Activated T-helper 1 cell treated with Interleukin-2 at 50 U/mL for 16 hours (primary cell): ENCODE data around the gene AK5.

Source experiments
- DNase-seq: peaks from one replicate; pipeline ENCODE4 v3.0.0-alpha.2; 2020; ENCODE audit warnings: low read depth

AK5 gene

DNA sequence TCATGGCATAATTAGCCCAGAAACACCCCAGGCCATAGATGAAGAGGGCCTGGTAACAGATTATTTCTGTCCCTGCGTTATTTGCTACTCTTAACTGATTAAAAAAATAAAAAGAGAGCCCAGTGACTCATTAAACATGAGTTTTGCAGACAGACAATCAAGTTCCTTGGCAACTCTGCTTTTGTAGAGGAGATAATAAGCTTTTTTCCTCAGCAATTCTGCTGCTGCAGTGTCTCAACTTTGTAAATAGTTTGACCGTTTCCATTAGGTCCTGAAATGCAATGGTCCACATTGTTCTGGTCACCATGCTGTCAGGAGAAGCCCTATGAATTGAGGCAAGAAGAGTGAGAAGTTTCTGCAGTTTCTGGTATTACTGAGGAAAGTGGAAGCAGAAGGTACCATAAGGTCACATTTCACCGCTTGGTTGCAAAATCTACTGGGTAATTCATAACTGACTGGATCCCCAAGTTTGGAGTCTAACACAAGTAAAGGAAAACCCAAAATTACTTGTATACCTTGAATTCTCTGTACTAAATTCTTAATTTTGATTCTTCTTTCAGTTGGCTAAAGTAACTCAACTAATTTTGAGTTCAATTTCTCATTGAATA lies 261.1 kb downstream of the AK5 start:
- DNase-seq, result no peak

DNA sequence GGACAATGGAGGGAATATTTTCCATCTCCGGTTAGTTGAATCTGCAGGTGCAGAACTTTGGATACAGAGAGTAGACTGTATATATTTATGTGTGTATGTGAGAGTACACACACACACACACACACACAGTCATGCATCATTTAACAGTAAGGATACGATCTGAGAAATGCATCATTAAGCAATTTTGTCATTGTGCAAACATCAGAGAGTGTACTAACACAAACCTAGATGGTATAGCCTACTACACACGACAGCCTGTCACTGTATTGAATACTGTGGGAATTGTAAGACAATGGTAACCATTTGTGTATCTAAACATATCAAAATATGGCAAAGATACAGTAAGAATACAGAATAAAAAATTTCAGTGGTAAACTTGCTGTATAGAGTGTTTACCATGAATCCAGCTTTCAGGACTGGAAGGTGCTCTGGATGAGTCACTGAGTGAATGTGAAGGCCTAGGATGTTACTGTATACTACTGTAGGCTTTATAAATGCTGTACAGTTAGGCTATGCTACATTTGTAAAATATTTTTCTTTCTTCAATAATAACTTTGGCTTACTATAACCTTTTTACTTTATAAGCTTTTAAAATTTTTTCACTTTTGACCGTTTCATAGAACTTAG lies 262.1 kb downstream of the AK5 start:
- DNase-seq, result no peak

DNA sequence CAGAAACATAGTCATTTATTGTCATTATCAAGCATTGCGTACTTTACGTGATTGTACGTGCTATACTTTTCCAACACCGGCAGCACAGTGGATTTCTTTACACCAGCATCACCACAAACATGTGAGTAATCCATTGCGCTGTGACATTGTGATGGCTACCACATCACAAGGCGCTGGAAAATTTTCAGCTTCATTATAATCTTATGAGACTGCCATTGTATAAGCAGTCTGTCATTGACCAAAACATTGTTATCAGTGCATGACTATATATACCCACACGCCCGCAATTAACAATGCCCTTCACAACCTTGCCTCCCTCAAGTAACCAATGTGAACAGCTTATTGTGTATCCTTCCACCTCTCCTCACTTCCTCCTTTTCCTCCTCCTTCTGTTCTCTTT lies 263.0 kb downstream of the AK5 start:
- DNase-seq, result no peak

DNA sequence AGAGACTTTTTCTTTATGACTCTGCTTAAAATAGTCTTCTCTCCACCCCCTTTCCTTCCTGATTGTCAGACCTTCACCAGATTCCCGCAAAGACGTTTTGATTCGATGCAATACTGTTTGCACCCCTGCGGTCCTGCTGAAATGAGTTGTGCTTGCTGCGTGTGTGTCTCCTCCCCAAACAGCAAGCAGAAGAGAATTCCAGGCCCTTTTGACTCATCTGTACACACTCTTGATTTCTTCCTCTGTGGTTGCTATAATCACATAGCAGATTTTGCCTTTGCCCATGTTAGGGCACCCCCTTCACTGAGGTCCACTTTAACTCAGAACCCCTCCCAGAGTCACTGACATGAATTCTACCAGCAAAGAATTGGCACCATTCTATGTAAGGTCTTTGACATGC lies 264.2 kb downstream of the AK5 start:
- DNase-seq, result no peak

DNA sequence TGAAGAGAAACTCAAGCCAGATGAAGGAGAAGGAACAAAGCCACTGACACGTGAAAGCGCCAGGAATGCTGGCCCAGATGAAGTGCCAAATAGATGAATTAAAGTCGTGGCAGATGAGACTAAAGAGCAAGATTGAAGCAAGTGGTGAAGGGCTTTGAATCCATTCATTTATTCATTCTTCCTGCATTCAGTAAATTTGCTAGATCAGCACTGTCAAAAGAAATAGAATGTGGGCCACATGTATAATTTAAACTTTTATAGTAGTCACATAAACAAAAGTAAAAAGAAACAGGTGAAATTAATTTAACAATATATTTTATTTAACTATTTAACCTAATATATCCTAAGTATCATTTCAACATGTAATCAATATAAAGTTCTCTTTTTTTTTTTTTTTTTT lies 265.1 kb downstream of the AK5 start:
- no peak for DNase-seq

DNA sequence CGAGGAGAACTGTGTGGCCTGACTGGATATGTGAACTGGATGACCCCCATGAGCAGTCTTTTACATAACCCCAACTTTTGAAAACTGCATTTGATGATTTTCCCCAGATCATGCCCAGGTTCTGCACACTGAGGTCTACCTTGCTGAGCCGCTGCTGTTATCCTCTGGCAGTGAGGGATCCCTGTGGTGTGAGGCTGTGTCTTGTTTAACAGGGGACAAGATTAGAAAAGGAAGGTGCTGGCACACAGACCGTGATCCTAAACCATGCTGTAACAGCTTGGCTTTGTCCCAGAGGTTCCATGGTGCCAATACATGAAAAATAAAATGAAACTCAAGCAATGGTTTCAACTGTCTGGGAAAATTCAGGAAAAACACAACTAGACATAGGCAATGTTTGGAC lies 266.5 kb downstream of the AK5 start:
- DNase-seq, result no peak

DNA sequence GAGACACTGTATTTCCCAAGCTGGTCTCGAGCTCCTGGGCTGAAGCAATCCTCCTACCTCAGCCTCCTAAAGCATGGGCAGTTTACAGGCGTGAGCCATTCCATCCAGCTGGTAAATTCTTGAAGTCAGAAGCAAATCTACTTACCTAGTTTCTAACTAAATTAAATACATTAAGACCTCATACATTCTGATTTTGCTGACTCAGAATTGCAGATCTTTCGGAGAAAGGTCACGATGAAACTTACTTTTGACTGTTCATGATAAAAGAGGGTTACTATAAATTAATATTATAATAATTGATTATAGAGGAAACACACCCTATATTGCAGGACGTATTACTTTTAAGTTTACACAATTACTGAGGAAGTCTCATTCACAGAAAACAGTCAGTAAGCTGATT lies 268.3 kb downstream of the AK5 start:
- no peak for DNase-seq

DNA sequence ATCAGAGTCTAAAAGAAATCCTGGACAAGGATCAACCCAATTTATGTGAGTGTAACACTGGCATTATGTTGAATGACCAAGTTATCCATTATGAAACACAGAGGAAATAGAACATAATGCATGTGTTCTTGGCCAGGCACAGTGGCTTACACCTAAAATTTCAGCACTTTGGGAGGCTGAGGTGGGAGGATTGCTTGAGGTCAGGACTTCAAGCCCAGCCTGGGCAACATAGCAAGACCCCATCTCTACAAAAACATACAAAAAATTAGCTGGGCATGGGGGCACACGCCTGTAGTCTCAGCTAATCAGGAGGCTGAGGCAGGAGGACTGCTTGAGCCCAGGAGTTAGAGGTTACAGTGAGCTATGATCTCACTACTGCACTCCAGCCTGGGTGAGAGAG lies 270.8 kb downstream of the AK5 start:
- DNase-seq, result no peak

DNA sequence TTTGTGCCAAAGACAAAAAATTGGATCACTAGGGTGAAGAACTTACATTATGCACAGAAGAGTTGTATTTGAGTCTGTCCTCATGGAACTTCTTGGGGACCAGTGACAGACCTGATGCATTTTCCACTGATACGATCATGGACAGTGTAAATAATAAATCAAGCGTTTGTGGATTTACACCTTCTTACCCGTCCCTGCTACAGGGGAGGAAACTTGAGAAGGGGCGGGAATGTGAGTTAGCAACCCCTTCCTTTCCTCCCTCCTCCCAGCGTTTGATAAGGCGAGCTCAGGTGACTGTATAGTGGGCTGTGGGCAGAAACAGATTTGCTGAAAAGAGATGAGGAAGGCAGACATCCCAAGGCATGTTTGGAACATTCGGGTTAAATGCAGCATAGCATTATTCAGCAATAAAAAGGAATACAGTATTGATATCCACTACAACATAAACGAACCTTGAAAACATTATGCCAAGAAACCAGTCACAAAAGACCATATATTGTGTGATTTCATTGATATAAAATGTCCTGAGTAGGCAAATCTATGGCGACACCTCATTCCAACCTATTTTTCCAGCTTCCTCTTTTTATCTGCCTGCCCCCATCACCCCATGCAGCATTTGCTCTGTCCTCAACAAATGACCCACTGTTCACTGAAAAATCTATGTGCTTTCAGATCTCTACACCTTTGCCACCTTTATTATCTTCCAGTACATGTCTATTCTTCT lies 271.9 kb downstream of the AK5 start:
- DNase-seq, result no peak

DNA sequence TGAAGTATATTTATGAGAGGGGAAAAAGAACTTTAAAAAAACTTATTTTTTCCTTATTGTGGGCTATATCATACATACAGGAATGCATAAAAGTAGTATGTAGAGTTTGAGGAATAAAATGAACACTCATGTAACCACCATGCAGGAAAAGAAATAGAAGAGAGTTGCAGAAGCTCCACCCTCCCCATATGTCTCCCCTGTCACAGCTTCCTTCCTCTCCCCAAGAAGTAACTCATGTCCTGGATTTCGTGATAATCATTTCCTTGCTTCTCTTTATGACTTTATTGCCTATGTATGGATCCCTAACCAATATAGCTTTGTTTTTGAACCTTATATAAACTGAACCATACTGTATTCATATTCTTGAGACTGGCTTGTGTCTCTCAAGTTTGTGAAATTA lies 274.2 kb downstream of the AK5 start:
- no peak for DNase-seq

DNA sequence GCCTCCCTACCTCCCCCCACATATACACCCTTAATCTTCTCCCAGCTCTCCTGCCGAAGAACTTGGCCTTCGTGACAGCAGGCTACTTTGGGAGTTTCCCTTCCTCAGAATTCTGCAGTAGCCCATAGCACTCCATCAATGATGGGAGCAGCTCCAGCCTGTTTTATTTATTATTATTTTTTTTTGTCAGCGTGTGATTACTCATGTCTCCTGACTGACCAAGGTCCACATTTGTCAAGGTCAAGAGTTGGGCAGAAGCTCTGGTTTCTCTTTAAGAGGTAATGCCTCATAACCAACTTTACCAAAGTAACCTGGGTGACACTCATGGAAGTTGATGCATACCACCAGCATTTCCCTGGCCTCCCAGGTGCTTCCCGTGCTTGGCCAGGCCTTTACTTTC lies 275.2 kb downstream of the AK5 start:
- no peak for DNase-seq

DNA sequence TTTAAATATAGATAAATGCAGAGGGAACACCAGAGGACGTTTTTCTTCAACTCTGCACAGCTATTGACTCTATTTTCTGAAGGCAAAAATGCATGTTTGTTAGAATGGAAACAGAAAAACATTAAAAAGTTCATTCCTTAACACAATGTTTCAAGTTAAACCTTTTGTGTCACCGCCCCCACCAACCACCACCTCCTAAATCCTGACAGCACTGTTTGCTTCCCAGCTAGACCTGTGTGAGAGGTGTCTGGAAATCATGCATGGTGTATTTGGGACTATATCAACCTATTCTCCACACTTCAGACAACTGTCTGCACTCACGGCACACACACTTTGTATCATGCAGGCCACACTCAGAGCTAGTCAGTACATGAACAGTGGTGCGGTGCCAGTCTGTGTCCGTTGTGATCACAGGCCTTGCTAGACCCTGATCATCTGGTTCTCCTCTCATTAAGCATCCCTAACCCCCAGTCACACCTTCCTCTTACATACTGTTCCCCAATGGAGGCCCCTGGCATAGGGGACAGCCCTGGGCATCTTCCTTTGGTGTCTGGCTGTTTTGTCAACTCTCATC lies 276.9 kb downstream of the AK5 start:
- DNase-seq, result no peak

DNA sequence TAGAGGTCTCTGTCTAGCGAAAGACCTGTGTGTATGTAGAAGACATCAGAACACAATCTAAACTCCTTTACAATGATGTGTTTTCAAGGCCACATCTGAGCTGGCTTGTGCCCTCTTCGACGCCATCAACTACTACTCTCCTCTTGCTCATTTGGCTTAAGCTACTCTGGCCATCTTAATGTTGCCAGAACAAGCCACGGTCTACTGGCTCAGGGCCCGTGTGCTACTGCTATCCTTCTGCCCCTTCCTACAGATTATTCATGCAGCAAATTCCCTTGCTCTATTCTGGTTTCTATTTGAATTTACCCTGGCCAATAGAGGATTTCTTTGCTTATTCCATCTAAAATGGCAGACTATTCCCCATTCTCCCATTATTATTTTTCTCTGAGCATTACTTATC lies 278.9 kb downstream of the AK5 start:
- no peak for DNase-seq

DNA sequence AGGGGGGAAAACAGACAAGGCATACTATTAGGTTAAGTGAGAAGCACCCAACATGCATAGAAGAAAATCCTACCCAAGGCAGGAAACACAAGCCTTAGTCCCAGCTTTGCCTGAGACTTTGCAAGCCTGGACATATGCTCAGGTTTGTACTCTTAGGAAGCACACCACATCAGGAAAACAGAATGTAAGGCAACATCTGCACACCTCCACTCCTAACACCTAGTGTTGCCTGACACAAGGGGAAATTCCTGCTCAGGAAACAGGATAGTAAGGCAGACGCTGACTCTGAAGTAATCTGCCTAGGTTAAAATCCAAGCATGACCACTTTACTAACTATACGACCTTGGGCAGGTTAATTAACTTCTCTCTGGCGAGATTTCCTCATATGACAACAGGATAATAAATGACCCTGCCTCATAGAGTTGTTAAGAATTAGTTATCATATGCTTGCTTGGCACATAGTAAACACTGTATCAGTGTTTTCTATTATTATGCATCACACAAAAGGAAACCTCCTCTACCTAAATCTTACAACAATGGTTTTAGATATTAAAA lies 280.9 kb downstream of the AK5 start:
- no peak for DNase-seq

DNA sequence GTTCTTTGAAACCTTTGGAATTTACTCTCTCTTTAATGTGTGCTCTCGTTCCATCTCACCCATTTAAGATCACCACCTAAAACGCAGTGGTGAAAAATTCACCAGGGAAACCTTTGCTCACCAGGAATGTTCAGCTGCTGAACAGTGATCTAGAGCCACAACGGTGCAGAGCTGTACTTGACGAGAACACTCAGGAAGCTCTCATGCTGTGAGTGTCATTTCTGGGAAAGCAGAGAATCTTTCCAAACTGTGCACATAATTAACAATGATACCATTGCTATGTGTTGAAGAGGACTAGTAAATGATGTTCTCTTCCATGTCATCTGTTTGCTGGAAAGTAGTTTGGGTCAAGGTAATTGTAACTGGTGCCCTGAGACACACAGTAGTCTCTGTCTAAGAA lies 283.5 kb downstream of the AK5 start:
- no peak for DNase-seq

DNA sequence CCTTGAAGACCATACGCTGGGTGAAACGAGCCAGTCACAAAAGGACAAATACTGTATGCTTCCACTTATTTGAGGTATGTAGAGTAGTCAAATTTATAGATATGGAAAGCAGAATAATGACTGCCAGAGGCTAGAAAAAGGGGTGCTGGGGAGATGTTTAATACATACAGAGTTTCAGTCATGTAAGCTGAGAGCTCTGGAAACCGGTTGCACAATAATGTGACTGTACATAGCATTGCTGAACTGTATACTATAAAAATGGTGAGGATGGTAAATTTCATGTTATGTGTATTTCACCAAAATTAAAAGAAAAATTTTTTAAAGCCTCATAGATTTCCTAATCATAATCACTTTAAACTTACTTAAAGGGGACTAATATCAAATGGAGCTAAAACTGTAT lies 289.8 kb downstream of the AK5 start:
- no peak for DNase-seq

DNA sequence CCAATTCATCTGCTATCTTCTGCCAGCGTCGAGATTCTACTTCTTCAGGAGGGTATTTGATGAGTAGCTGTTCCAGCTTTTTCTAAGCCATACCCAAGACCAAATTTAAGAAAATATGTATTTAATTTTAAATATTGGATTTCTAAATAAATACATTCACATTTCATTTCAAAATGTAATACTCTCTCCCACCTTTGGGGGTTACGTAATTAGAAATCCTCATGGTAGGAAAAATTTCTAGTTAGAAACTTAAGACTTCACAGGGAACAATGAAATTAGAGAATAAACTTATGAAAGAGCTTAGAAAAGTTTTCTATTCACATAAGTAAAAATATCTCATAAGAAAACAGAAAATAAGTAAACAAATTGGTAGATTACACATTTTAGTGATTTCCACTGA lies 297.7 kb downstream of the AK5 start:
- DNase-seq, result no peak

DNA sequence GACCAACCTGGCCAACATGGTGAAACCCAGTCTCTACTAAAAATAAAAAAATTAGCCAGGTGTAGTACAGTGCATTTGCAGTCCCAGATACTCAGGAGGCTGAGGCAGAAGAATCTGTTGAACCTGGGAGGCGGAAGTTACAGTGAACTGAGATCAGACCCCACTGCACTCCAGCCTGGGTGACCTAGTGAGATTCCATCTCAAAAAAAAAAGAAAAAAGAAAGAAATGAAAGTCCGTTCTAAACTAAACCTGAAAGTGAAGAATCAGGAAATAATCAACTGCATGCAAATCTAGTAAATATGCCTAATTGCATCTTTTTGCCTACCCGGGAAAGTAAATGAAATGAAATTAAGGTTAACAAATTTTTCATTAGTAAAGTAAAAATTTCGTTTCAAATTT lies 301.1 kb downstream of the AK5 start:
- no peak for DNase-seq

DNA sequence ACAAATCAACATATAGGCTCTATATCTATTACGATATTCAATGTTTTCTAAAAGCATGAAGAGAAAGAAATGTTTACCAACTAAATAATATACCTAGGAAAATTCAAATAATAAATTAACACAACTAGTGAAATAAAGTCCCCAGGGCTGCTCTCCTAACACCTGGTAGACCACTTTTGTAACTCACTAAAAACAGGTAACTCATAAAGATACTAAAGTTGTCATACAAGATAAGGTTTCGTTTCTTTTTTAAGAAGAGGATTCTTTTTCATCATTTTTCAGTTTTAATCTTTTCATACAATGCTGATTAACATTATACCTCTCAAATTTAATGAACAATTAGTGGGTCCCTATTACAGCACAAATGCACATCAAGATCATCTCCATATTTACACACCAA lies 301.7 kb downstream of the AK5 start:
- no peak for DNase-seq

DNA sequence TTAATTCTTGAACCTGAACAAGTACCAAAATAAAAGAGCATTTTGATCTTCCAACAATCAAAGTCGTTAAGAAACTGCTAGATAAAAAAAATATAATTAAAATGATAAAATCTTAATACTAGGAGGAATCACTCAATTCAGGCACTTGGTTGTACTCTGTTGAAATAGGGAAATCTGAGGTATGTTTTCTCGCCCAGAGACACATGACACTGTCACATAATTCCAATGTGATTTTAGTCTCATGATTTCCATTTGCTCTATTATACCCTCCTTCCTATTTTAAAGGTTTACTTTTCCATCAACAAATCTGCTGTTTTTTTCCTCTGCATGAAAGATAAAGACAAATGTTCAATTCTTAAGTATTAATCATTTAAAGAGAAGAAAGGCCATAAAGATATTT lies 303.1 kb downstream of the AK5 start:
- no peak for DNase-seq

DNA sequence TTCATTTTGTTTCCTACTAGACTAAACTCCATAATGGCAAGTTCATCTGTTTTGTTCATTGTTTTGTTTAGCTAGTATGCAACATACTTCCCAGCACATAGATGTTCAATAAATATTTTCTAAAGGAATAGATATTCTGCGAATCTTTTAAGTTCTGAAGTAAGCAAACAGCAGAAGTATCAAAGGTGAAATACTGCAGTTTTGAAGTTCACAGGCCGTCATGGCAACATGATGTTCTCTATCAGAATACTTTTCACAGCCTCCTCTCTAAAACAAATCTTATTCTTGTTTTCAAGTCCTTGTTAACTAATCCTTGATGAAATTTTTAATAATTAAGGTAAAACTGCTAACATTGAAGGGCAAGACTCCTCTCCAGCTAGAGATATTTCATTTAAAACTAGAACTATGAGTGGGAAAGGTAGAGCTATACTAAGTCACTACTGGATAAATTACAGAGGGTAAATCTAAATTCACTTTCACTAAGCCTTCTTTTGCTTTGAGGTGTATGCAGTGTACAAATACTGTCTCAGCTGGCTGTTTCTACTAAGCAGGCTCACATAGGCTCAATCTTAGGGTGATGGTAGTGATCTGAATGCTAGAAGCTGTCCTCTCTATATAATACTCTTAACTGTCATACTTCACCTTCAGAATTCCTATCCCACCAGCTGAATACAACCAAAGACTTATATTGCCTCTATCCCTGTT lies 303.9 kb downstream of the AK5 start:
- no peak for DNase-seq

DNA sequence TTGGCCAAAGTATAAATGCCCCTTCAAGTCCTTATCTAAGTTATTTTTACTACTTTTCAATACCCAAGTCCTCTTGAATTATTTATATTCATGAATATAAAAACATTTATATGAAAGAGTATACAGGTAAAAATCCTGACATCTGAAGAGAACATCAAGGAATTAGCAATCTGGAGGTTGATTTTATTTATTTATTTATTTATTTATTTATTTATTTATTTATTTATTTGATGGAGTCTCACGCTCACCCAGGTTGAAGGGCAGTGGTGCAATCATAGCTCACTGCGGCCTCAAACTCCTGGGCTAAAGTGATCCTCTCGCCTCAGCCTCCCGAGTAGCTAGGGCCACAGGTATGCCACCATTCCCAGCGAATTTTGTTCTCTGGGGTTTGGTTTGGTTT lies 307.4 kb downstream of the AK5 start:
- DNase-seq, result no peak

DNA sequence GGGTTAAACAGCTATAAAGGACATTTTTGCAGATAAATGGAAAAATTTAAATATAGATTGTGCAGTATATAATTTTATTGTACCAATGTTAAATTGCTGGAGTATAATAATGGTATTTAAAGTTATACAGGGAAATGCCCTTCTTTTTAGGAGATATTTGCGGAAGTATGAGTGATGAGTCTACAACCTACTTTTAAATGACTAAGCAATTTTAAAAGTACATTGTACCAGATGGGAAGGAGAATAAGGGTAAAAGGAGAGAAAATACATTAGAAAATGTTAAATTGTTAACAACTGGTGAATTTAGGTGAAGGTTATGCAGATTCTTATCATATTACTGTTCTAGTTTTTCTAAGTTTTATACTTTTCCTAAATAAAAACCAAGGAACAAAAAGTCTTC lies 308.8 kb downstream of the AK5 start:
- no peak for DNase-seq
